ENCODE results near the gene NOD2. TPM values are rescaled to one million over a fixed set of nuclear protein-coding genes. Genes with fewer than 3 reads are reported as not detected.

Gene NOD2
- total RNA-seq, 1 experiment from 2014 or later = 0.02 TPM

GRCh38 chr16:50668368-50669008, 24.9 kb upstream of the NOD2 start:
- no peak for DNase-seq (ENCODE audit: extremely low read depth, low read depth)

- no peak for DNase-seq (ENCODE audit: extremely low read depth, low read depth)
These were observed 23.7 kb upstream of the NOD2 start for GRCh38 chr16:50669741-50670140.

GRCh38 chr16:50670476-50670875, 22.9 kb upstream of the NOD2 start:
- no peak for DNase-seq (ENCODE audit: extremely low read depth, low read depth)

GRCh38 chr16:50671644-50672260, 21.7 kb upstream of the NOD2 start:
- DNase-seq (ENCODE audit: extremely low read depth, low read depth) = peak; percentile 17

GRCh38 chr16:50673496-50674275, 19.7 kb upstream of the NOD2 start:
- no peak for DNase-seq (ENCODE audit: extremely low read depth, low read depth)

- no peak for DNase-seq (ENCODE audit: extremely low read depth, low read depth)
These were observed 18.6 kb upstream of the NOD2 start for GRCh38 chr16:50674831-50675230.

GRCh38 chr16:50675686-50676610, 17.5 kb upstream of the NOD2 start:
- DNase-seq (ENCODE audit: extremely low read depth, low read depth) = no peak

GRCh38 chr16:50676684-50677225, 16.7 kb upstream of the NOD2 start:
- DNase-seq (ENCODE audit: extremely low read depth, low read depth) = no peak

GRCh38 chr16:50677351-50677750, 16.1 kb upstream of the NOD2 start:
- DNase-seq (ENCODE audit: extremely low read depth, low read depth) = no peak

- DNase-seq (ENCODE audit: extremely low read depth, low read depth) = no peak
These were observed 14.9 kb upstream of the NOD2 start for GRCh38 chr16:50678531-50678930.

- no peak for DNase-seq (ENCODE audit: extremely low read depth, low read depth)
These were observed 14.1 kb upstream of the NOD2 start for GRCh38 chr16:50679266-50679665.

GRCh38 chr16:50679676-50680555, 13.5 kb upstream of the NOD2 start:
- DNase-seq (ENCODE audit: extremely low read depth, low read depth) = no peak

- DNase-seq (ENCODE audit: extremely low read depth, low read depth) = no peak
These were observed 12.9 kb upstream of the NOD2 start for GRCh38 chr16:50680556-50680893.

- DNase-seq (ENCODE audit: extremely low read depth, low read depth) = no peak
These were observed 12.2 kb upstream of the NOD2 start, which contains the start of gene SNX20 for GRCh38 chr16:50681021-50681885. SNX20 (minus strand) TSS chr16:50681312; CDS start chr16:50677526, 3,786 bp downstream.

GRCh38 chr16:50683689-50684374, 9.6 kb upstream of the NOD2 start:
- no peak for DNase-seq (ENCODE audit: extremely low read depth, low read depth)

- DNase-seq (ENCODE audit: extremely low read depth, low read depth) = no peak
These were observed 8.5 kb upstream of the NOD2 start for GRCh38 chr16:50684823-50685461.

GRCh38 chr16:50685462-50686063, 7.8 kb upstream of the NOD2 start:
- DNase-seq (ENCODE audit: extremely low read depth, low read depth) = no peak
